HL-60 (cell line): ENCODE data around the gene ARAP3.
A peak's percentile ranks its signal among the peaks of the same experiment; 100 is the strongest.

Source experiments
- DNase-seq, 2 experiments: peaks; one replicate each; pipeline ENCODE4 v3.0.0-alpha.2; 2010 to 2020; ENCODE audit warnings: low read depth in 1 of 2, low spot score in 1 of 2
- H3K27ac ChIP-seq: fragments of 250-450 bp; sonication (Bioruptor Pico); replicated peaks from 2 replicates; pipeline ENCODE4 v1.5.1; 2020; ENCODE audit warnings: mild to moderate bottlenecking, moderate library complexity
- H3K27me3 ChIP-seq: fragments of 250-450 bp; sonication (Bioruptor Pico); 2 replicates; pipeline ENCODE4 v1.5.1; 2021; ENCODE audit warnings: mild to moderate bottlenecking, moderate library complexity; ENCODE audit not compliant: insufficient read depth, poor library complexity, severe bottlenecking
- H3K4me3 ChIP-seq: replicated peaks from 2 replicates; pipeline ENCODE4 v1.5.1; 2011; ENCODE audit warnings: mild to moderate bottlenecking, control low read depth, low read length; ENCODE audit not compliant: insufficient read depth
- CTCF ChIP-seq: IDR thresholded peaks from one replicate; pipeline ENCODE4 v1.5.1; 2011; ENCODE audit warnings: low read length, control low read depth, inconsistent platforms; ENCODE audit not compliant: insufficient read depth
- GABPA ChIP-seq: IDR thresholded peaks from 2 replicates; pipeline ENCODE4 v1.6.1; 2012; ENCODE audit warnings: low read depth
- POLR2AphosphoS5 ChIP-seq: IDR thresholded peaks from 2 replicates; pipeline ENCODE4 v1.6.1; 2012; ENCODE audit warnings: low read depth
- SPI1 ChIP-seq: IDR thresholded peaks from 2 replicates; pipeline ENCODE4 v1.6.1; 2012; ENCODE audit warnings: low read depth, mild to moderate bottlenecking, borderline replicate concordance
- TF ChIP-seq, protein P1 (sequence below): IDR thresholded peaks from 2 replicates; pipeline ENCODE4 v1.6.1; 2012; ENCODE audit warnings: low read depth; ENCODE audit not compliant: insufficient replicate concordance

ARAP3 gene

GRCh38 chr5:141618804-141619554, 63.1 kb downstream of the ARAP3 start, which contains the start of gene DIAPH1:
TSS of gene DIAPH1 (minus strand) at chr5:141619000. CDS start at chr5:141618914, 86 bp downstream.
- peak within 1 kb of the TSS; percentile 89 for H3K27ac ChIP-seq
- peak; percentile 96 to 97 for DNase-seq
- H3K4me3 ChIP-seq: peak within 1 kb of the TSS; percentile 83
- TF ChIP-seq, protein P1, sequence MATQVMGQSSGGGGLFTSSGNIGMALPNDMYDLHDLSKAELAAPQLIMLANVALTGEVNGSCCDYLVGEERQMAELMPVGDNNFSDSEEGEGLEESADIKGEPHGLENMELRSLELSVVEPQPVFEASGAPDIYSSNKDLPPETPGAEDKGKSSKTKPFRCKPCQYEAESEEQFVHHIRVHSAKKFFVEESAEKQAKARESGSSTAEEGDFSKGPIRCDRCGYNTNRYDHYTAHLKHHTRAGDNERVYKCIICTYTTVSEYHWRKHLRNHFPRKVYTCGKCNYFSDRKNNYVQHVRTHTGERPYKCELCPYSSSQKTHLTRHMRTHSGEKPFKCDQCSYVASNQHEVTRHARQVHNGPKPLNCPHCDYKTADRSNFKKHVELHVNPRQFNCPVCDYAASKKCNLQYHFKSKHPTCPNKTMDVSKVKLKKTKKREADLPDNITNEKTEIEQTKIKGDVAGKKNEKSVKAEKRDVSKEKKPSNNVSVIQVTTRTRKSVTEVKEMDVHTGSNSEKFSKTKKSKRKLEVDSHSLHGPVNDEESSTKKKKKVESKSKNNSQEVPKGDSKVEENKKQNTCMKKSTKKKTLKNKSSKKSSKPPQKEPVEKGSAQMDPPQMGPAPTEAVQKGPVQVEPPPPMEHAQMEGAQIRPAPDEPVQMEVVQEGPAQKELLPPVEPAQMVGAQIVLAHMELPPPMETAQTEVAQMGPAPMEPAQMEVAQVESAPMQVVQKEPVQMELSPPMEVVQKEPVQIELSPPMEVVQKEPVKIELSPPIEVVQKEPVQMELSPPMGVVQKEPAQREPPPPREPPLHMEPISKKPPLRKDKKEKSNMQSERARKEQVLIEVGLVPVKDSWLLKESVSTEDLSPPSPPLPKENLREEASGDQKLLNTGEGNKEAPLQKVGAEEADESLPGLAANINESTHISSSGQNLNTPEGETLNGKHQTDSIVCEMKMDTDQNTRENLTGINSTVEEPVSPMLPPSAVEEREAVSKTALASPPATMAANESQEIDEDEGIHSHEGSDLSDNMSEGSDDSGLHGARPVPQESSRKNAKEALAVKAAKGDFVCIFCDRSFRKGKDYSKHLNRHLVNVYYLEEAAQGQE: peak; percentile 26
- TF ChIP-seq POLR2AphosphoS5 (peak; percentile 65), SPI1 (peak; percentile 70; the same call in 1 of the 2 replicates), CTCF (peak; percentile 83), GABPA (peak; percentile 56)
- H3K27me3 ChIP-seq: no peaks in the 10 kb centered on the region

GRCh38 chr5:141618030-141618803, 63.8 kb downstream of the ARAP3 start:
- peak overlapping the region; percentile 83 for H3K4me3 ChIP-seq
- peak overlapping the region; percentile 89 for H3K27ac ChIP-seq
- TF ChIP-seq, protein P1: no peak
- TF ChIP-seq SPI1: peak; percentile 64
- peak; percentile 56 for TF ChIP-seq GABPA
- H3K27me3 ChIP-seq: no peaks in the 10 kb centered on the region
- peak in 1 of 2 experiments; percentile 53 for DNase-seq

DNA sequence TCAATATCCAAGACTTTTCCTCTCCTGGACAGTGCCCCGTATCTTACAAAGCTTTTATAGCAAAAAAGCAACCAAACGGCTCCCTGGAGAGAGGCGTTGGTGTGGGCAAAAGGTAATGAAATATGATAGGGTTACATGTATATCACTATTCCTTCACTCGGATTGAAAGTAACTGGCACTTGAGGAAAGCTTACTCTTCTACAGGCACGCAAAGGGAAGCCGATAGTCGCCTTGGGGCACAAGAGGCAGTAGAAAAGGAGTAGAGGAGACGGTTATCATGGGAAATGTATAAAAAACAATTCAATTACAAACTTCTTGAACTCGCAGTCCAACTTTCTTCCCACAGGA, 64.4 kb downstream of the ARAP3 start:
- peak overlapping the region; percentile 89 for H3K27ac ChIP-seq
- H3K27me3 ChIP-seq: no peaks in the 10 kb centered on the region
- TF ChIP-seq GABPA: no peak
- TF ChIP-seq CTCF: no peak
- TF ChIP-seq, protein P1: no peak
- TF ChIP-seq SPI1: no peak
- no peak for TF ChIP-seq POLR2AphosphoS5
- DNase-seq: no peak
- peak overlapping the region; percentile 83 for H3K4me3 ChIP-seq
